Endothelial cell of umbilical vein (primary cell): ENCODE measurements around the gene ZCCHC14. TPM values are rescaled to one million over a fixed set of nuclear protein-coding genes. Genes with fewer than 3 reads are reported as not detected.
"Not testable (repeated sequence)": the region's sequence is repeated elsewhere in the genome, so short reads cannot be mapped to it uniquely, and the experiment has no call there.

Source experiments
- BruUV-seq: library from RNA; stranded (reverse); fragments of 400-500 nt; replicated peaks from 2 replicates; lab custom pipeline; 2021; lab: Mats Ljungman, UMichigan
- CTCF ChIA-PET: fragments of 300-600, 350-600 bp; sonication (Branson Sonifier 250); formaldehyde crosslinking; loops from one replicate; lab custom pipeline; 2021; ENCODE audit warnings: antibody characterized with exemption, inconsistent platforms; lab: Charles Lee
- POLR2A ChIA-PET: fragments of 300-600, 350-600 bp; sonication (Branson Sonifier 250); formaldehyde crosslinking; loops from one replicate; lab custom pipeline; 2021; ENCODE audit warnings: antibody characterized with exemption, inconsistent platforms; lab: Charles Lee
- DNase-seq: peaks from one replicate; pipeline ENCODE4 v3.0.0-alpha.2; 2011; ENCODE audit warnings: low read depth, low spot score
- FAIRE-seq: peaks from 2 replicates; lab custom pipeline; 2011; peaks lifted over from hg19 to GRCh38; lab: Jason Lieb, UNC
- H2AFZ ChIP-seq: 2 replicates; pipeline ENCODE4 v1.6.0; 2012; ENCODE audit warnings: low read depth, low read length, control low read depth, inconsistent platforms
- H3K27ac ChIP-seq: 2 replicates; pipeline ENCODE4 v1.5.1; 2011; ENCODE audit warnings: low read depth, mild to moderate bottlenecking, control low read depth, low read length, moderate library complexity; ENCODE audit not compliant: insufficient read depth
- H3K27me3 ChIP-seq, 2 experiments: 2 replicates each; pipeline versions ENCODE4 v1.6.0 to v1.6.1; 2011; ENCODE audit warnings: low read length in 2 of 2, mixed read lengths in 1 of 2; ENCODE audit not compliant: control insufficient read depth in 2 of 2, insufficient read depth in 2 of 2
- H3K36me3 ChIP-seq, 2 experiments: 2 replicates in 1 of 2; 3 replicates in 1 of 2; pipeline ENCODE4 v1.5.1; 2011; ENCODE audit warnings: low read length in 2 of 2, mild to moderate bottlenecking in 1 of 2, moderate library complexity in 1 of 2; ENCODE audit not compliant: control insufficient read depth in 2 of 2, insufficient read depth in 2 of 2; ENCODE audit errors: extremely low read depth in 1 of 2
- H3K4me1 ChIP-seq: 3 replicates; pipeline ENCODE4 v1.5.1; 2011; ENCODE audit warnings: mild to moderate bottlenecking, low read length; ENCODE audit not compliant: control insufficient read depth, insufficient read depth; ENCODE audit errors: extremely low read depth
- H3K4me2 ChIP-seq: 2 replicates; pipeline ENCODE4 v1.6.1; 2011; ENCODE audit warnings: low read length, control low read depth, mixed read lengths; ENCODE audit not compliant: insufficient read depth
- H3K4me3 ChIP-seq, 3 experiments: fragments of 200-600 bp in 1 of 3; sonication (generic), shearing (Covaris generic) in 1 of 3; replicated peaks in 1 of 3; 2 replicates each; pipeline ENCODE4 v1.5.1; 2011 to 2016; ENCODE audit warnings: control low read depth in 3 of 3, low read length in 3 of 3, mild to moderate bottlenecking in 2 of 3, inconsistent platforms in 1 of 3, low read depth in 1 of 3, moderate library complexity in 1 of 3; ENCODE audit not compliant: insufficient read depth in 1 of 3
- H3K79me2 ChIP-seq: 2 replicates; pipeline ENCODE4 v1.6.0; 2012; ENCODE audit warnings: low read length, inconsistent platforms; ENCODE audit not compliant: control insufficient read depth, insufficient read depth
- H3K9ac ChIP-seq: replicated peaks from 2 replicates; pipeline ENCODE3; 2011; ENCODE audit warnings: low read length, control low read depth; ENCODE audit not compliant: insufficient read depth; ENCODE audit errors: extremely low read depth
- H3K9me1 ChIP-seq: replicated peaks from 3 replicates; pipeline ENCODE4 v1.6.0; 2011; ENCODE audit warnings: mild to moderate bottlenecking, low read length; ENCODE audit not compliant: control insufficient read depth, insufficient read depth; ENCODE audit errors: extremely low read depth
- H3K9me3 ChIP-seq: replicated peaks from 2 replicates; pipeline ENCODE4 v1.5.1; 2012; ENCODE audit warnings: low read length, inconsistent platforms; ENCODE audit not compliant: control insufficient read depth, insufficient read depth
- H4K20me1 ChIP-seq: replicated peaks from 2 replicates; pipeline ENCODE3; 2011; ENCODE audit warnings: mild to moderate bottlenecking, low read length; ENCODE audit not compliant: control insufficient read depth, insufficient read depth; ENCODE audit errors: extremely low read depth
- FOS ChIP-seq: IDR thresholded peaks from 2 replicates; pipeline ENCODE4 v1.6.1; 2011; ENCODE audit warnings: mild to moderate bottlenecking, low read length, moderate library complexity, borderline replicate concordance; ENCODE audit not compliant: insufficient read depth
- JUN ChIP-seq: IDR thresholded peaks from 2 replicates; pipeline ENCODE4 v1.6.1; 2011; ENCODE audit warnings: borderline replicate concordance, low read depth; ENCODE audit not compliant: insufficient read length, insufficient read depth
- MYC ChIP-seq: IDR thresholded peaks from one replicate; pipeline ENCODE4 v1.6.1; 2011; ENCODE audit warnings: mild to moderate bottlenecking, low read depth, low read length
- POLR2A ChIP-seq: IDR thresholded peaks from 2 replicates; pipeline ENCODE4 v1.6.1; 2012; ENCODE audit warnings: low read depth, mild to moderate bottlenecking, control low read depth, low read length
- POLR2AphosphoS5 ChIP-seq: IDR thresholded peaks from 2 replicates; pipeline ENCODE4 v1.6.1; 2012; ENCODE audit warnings: low read depth, mild to moderate bottlenecking, control low read depth, low read length, moderate library complexity; ENCODE audit not compliant: insufficient read depth
- dilution Hi-C: fragments of 300-500 bp; cut with MboI; formaldehyde crosslinking; loops from one replicate; pipeline ENCODE4 v1.15.0; 2019; ENCODE audit warnings: low sequenced_read_pairs; ENCODE audit not compliant: extremely low pct_ligation_motif_present
- intact Hi-C: fragments of 100-400 bp; cut with micrococcal nuclease; formaldehyde crosslinking; loops from one replicate; pipeline ENCODE4 v1.10.0; 2022
- polyA plus RNA-seq, 4 experiments: library from polyadenylated mRNA; depleted of rRNA in 3 of 4; stranded (reverse) in 3 of 4; unstranded in 1 of 4; fragments of >200 nt; gene quantifications; 2 replicates each; pipeline versions ENCODE4 v1.2.1 to v1.2.3, GENCODE V29; 2011 to 2012; ENCODE audit warnings: missing spikeins in 1 of 4
- total RNA-seq: library from RNA; stranded (reverse); gene quantifications from 2 replicates; pipeline ENCODE4 v1.2.3, GENCODE V29; 2021
- TF ChIP-seq, protein P1 (sequence below): IDR thresholded peaks from 2 replicates; pipeline ENCODE4 v1.6.1; 2011; ENCODE audit not compliant: insufficient read depth, insufficient read length
- TF ChIP-seq, protein P2 (sequence below), 2 donors: IDR thresholded peaks; 1 replicate in 1 of 2; 2 replicates in 1 of 2; pipeline ENCODE4 v1.5.1; 2011; ENCODE audit warnings: low read length in 2 of 2, mild to moderate bottlenecking in 2 of 2, moderate library complexity in 2 of 2, control low read depth in 1 of 2, inconsistent platforms in 1 of 2, low read depth in 1 of 2; ENCODE audit not compliant: insufficient read depth in 1 of 2; ENCODE audit errors: extremely low read depth in 1 of 2

The ZCCHC14 gene
- total and polyA plus RNA-seq, 2 donors (not counting 3 experiments of a cell fraction or from before 2014, with no cell fraction given) = 9.5 to 30.9 TPM

DNA sequence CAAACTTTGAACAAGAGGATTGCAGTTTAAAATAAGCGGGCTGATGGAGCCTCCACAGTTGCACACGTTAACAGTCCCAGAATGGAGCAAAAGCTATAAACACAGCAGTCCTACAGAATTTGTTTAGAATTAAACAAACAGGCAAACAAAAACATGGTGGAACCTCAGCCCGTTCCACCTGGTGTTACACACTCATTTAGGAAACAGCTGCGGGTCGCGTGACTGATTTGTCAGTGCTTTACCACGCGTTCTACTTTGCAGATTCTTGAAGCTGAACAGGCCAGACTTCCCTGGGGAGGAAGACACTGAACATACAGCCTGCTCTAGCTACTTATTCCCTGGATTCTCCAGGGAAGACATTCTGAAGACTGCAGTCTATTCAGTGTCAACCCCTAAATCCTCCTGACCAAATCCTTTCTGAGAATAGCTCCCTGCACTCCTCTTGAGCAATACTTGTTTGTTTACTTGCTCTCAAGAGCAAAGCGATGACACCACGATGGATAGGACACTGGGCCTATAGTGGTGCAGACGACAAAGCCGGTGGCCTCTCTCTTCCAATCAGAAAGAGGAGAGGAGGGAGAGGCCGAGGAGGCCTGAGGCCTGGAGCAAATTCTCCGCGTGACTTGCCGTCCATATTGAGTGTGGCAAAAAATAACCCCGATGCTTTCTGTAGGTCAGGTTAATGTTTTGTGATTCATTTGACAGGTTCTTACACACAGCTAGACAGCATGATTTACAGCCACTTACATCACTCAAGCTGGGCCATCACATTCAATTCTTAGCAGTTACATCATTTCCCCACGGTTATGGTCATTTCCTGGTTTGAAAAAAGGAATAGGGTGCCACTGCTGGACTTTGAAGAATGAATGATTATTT, 104.6 kb downstream of the ZCCHC14 start:
- dilution Hi-C loops = no loop called here
- Histone ChIP-seq H4K20me1 (no peaks in the 10 kb centered on the region), H3K4me3 (no peak overlapping the region), H3K9me1 (no peaks in the 10 kb centered on the region), H3K9ac (peak overlapping the region; percentile 68), H3K4me1 (peaks cover 21% of the 10 kb centered on the region), H3K27me3 (no peaks in the 10 kb centered on the region), H3K36me3 (no peaks in the 10 kb centered on the region), H2AFZ (peak overlapping the region; percentile 8), H3K4me2 (peak overlapping the region; percentile 63), H3K9me3 (no peaks in the 10 kb centered on the region), H3K79me2 (peaks cover 7% of the 10 kb centered on the region), H3K27ac (peak overlapping the region; percentile 84)
- intact Hi-C loops = loop anchor here (5.0 to 10.0 kb wide), 3 partner anchors 323 to 723 kb away; no protein-coding TSS in a partner anchor
- CTCF ChIA-PET = interaction anchor here (1.3 kb wide), 1 partner anchor 248 kb away, joined by 7 read pairs; no protein-coding TSS in a partner anchor
- POLR2A ChIA-PET = no interaction called here
- TF ChIP-seq POLR2AphosphoS5 (peak; percentile 83), JUN (peak; percentile 99), POLR2A (peak; percentile 8), MYC (no peak), FOS (peak; percentile 68)
- TF ChIP-seq, protein P1, sequence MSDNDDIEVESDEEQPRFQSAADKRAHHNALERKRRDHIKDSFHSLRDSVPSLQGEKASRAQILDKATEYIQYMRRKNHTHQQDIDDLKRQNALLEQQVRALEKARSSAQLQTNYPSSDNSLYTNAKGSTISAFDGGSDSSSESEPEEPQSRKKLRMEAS = peak; percentile 69
- TF ChIP-seq, protein P2, sequence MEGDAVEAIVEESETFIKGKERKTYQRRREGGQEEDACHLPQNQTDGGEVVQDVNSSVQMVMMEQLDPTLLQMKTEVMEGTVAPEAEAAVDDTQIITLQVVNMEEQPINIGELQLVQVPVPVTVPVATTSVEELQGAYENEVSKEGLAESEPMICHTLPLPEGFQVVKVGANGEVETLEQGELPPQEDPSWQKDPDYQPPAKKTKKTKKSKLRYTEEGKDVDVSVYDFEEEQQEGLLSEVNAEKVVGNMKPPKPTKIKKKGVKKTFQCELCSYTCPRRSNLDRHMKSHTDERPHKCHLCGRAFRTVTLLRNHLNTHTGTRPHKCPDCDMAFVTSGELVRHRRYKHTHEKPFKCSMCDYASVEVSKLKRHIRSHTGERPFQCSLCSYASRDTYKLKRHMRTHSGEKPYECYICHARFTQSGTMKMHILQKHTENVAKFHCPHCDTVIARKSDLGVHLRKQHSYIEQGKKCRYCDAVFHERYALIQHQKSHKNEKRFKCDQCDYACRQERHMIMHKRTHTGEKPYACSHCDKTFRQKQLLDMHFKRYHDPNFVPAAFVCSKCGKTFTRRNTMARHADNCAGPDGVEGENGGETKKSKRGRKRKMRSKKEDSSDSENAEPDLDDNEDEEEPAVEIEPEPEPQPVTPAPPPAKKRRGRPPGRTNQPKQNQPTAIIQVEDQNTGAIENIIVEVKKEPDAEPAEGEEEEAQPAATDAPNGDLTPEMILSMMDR (IDR thresholded peaks at IDR 0.05; ENCODE audit: extremely low read depth in 1 of 2, insufficient read depth in 1 of 2, low read depth in 1 of 2, low read length in 2 of 2) = no peak
- DNase-seq (peak; percentile 99), FAIRE-seq (peak; percentile 99)
- no TSS peak for BruUV-seq

DNA sequence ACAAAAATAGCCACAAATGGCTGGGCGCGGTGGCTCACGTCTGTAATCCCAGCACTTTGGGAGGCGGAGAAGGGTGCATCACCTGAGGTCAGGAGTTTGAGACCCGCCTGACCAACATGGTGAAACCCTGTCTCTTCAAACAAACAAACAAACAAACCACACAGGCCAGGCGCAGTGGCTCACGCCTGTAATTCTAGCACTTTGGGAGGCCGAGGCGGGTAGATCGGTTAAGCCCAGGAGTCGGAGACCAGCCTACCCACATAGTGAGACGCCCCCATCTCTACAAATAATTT, 108.0 kb downstream of the ZCCHC14 start:
- FAIRE-seq, H4K20me1 ChIP-seq, DNase-seq, H3K9me1 ChIP-seq, POLR2A ChIA-PET, BruUV-seq, H3K27me3 ChIP-seq, dilution Hi-C loops, H3K36me3 ChIP-seq, H3K9me3 ChIP-seq, H3K27ac ChIP-seq, H3K9ac ChIP-seq: not testable (repeated sequence)
- Histone ChIP-seq H3K4me2 (peak overlapping the region; percentile 32), H3K79me2 (peaks cover 30% of the 10 kb centered on the region), H3K4me1 (peaks cover 30% of the 10 kb centered on the region), H2AFZ (peak overlapping the region; percentile 76), H3K4me3 (peak overlapping the region in 1 of 3 experiments; percentile 77)
- intact Hi-C loops = loop anchor here (5.0 to 10.0 kb wide), 3 partner anchors 320 to 720 kb away; no protein-coding TSS in a partner anchor
- CTCF ChIA-PET = interaction anchor here (3.5 to 3.9 kb wide), 2 partner anchors 9 to 60 kb away, joined by 17 to 21 read pairs; no protein-coding TSS in a partner anchor
